SK-N-DZ (cell line): ENCODE results near the gene RBM23.
A peak's percentile ranks its signal among the peaks of the same experiment; 100 is the strongest.
"Not testable (repeated sequence)": the region's sequence is repeated elsewhere in the genome, so short reads cannot be mapped to it uniquely, and the experiment has no call there.

ENCODE experiments used
- DNase-seq: peaks from one replicate; pipeline ENCODE4 v3.0.0-alpha.2; 2015; ENCODE audit warnings: low spot score

RBM23 gene

DNA sequence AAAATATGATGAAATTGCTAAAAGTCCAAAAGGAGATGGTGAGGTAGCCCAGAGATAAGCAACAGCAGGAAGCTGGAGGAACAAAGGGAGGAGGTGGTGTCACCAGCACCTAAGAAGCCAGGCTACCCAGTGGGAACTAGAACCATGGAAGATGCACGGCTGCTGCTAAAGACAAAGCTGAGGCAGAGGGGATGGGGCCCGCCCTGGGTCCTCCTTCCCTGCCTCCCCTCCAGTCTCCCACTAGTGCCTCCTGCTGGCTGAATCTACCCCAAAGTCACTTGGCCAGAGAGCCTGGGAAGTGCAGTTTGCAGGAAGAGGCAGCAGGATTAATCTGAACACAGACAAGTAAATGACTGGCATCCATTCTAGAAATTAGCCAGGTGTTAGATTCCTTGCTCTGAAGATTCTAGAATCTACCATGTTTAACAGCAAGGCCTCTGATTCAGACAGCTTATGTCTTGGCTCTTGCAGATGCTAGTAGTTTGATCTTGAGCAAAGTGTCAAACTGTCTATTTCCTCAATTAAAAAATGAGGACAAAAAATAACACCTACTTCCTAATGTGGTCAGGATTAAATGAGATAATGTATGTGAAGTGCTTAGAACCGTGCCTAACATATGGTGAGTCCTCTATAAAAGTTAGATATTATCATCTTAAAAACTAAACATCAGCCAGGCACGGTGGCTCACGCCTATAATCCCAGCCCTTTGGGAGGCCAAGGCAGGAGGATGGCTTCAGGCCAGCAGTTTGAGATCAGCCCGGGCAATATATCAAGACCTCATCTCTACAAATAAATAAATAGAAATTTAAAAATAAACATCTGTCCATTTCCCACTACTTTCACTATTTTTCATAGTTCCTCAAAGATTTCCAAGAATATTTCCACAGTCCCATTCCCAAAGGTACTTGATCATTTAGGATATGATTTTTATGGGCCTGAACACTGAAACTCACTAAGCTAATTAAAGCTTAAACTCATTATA lies 53.2 kb downstream of the RBM23 start:
- DNase-seq: no peak

DNA sequence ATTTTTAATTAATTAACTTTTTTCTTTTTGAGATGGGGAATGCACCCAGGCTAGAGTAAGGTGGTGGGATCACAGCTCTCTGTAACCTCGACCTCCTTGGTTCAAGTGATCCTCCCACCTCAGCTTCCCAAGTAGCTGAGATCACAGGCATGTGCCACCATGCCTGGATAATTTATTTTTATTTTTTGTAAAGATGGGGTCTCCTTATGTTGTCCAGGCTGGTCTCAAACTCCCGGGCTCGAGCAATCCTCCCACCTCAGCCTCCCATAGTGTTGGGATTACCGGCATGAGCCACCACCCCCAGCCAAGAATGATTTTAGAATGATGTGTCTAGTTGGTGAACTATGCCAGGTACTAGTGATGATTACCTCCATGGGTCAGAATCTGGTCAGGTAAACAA lies 54.0 kb downstream of the RBM23 start:
- no peak for DNase-seq

DNA sequence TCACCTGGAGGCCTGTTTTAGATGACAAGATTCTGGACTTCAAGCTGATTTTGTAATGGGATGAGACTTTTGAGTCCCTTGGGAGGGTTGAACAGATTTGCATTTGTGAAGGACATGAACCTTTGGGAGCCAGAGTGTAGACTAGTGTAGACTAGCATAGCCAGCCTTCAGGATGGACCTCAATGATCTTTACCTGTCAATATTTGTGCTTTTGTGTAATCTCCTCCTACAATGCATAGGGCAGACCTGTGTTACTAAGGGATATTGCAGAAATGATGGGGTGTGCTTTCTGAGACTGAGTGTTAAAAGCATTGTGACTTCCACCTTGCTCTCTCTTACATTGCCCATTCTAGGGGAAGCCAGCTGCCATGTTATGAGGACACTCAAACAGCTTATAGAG lies 57.3 kb downstream of the RBM23 start:
- DNase-seq: no peak

DNA sequence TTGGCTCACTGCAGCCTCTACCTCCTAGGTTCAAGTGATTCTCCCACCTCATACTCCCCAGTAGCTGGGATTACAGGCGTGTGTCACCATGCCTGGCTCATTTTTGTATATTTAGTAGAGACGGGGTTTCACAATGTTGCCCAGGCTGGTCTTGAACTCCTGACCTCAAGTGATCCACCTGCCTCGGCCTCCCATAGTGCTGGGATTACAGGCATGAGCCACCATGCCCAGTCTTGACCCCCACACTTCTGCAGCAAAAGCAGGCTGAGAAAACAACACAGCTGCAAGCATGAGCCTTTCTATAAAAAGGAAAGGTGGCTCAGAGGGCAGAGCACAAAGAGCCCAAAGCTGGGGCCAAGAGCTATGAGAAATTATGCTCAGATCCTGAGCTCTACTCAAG lies 58.6 kb downstream of the RBM23 start:
- not testable (repeated sequence) for DNase-seq

DNA sequence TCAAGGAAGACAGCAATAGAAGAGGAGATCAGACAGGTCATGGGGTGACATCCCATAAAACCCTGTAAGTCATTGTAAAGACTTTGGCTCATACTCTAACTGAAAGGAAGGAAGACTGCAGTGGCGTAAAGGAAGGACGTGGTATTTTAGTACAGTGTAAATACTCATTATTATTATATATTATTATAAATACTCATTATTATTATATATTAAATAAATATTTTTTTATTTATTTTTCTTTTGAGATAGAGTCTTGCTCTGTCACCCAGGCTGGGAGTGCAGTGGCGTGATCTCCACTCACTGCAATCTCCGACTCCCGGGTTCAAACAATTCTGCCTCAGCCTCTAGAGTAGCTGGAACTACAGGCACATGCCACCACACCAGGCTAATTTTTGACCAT lies 62.5 kb downstream of the RBM23 start:
- DNase-seq: no peak

DNA sequence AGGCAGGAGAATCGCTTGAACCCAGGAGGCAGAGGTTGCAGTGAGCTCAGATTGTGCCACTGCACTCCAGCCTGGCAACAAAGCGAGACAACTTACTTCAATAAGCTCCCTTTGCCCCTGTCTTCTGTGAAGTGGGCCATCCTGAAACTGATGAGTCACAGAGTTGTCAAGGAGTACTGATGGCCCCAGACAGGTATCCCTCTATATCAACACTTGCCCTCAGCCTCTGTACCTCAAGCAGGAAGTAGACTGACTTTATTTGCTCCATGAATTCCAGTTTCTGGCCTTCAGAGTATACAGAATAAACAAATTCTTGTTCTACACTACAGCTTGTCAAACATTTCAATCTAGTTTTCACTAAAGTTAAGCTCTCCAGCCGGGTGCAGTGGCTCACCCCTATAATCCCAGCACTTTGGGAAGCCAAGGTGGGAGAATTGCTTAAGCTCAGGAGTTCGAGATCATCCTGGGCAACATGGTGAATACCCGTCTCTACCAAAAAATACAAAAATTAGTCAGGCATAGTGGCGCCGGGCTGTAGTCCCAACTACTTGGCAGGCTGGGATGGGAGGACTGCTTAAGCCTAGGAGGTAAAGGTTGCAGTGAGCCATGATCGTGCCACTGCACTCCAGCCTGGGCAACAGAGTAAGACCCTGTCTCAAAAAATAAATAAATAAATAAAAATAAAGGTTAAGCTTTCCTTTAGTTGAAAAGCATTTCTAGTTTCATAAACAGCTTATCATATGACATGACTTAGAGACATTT lies 63.8 kb downstream of the RBM23 start:
- no peak for DNase-seq

DNA sequence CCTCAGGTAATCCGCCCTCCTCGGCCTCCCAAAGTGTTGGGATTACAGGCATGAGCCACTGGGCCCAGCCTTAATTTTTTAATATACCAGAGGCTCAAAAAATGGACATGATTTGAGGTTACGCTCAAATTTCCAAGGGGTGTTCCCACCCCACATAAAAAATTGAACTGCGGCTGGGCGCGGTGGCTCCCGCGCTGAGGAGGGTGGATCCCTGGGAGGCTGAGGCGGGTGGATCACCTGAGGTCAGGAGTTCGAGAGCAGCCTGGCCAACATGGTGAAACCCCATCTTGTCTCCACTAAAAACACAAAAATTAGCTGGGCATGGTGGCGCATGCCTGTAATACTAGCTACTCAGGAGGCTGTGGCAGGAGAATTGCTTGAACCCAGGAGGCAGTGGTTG lies 64.7 kb downstream of the RBM23 start:
- not testable (repeated sequence) for DNase-seq

DNA sequence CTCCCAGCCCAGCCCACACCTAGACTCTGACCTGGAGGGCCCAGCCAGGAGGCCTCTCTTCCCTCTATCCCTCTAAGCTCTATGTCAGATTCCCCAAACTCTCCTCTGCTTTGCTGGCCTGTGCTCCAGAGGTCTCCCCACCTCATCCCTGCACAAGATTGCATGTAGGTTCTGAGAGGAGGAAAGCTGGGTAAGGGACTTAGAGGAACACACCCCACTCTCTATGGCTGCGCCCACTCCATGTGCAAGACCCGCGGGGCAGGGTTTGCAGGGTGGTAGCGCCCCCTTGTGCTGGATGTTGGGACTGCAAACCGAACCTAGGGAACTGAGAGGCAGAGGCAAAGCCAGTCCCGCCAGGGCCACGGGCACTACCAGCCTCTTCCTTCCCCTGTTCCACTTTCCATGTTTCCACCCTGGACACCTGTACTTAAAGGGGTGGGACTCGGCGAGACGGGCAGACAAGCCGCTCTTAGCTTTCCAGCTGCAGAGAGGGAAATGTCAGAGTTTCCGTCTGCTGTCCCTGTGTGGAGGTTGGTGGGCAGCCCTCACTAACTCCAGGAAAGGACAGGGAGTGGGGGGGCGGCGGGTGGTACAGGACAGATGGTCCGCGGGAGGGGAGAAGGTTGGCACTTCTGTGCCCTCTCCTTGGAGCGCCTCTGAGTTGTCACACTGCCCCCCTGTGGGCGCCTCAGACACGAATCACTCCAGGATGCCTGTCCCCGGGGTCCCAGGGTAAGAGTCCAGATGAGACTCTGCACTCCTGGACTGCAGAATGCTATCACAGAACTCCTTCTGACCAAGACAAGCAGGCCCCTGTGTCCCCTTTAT lies 65.8 kb downstream of the RBM23 start:
- peak; percentile 70 for DNase-seq

DNA sequence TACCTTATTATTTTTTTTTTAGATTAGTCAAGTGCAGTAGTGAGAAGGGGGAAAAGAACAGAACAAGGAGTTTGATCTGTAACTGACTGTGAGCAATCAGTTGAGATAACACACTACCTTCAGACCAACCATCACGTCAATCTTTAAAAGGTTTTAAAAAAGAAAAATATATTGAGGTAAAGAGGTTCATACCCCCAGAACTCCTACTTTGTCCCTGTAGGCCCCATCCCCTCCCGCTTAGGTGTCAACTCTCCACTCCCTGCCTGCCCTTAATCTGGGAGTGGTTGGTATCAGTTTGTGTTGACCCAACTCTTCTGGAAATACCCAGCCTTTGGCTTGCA lies 66.4 kb downstream of the RBM23 start:
- no peak for DNase-seq

DNA sequence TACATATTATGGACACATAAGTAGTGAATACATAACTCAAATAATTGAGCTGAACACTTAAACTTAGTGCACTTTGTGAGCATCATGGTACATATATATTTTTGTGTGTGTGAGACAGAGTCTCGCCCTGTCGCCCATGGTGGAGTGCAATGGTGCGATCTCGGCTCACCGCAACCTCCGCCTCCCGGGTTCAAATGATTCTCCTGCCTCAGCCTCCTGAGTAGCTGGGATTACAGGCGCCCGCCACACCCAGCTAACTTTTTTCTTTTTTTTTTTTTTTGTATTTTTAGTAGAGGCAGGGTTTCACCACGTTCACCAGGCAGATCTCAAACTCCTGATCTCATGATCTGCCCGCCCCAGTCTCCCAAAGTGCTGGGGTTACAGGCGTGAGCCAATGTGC lies 66.8 kb downstream of the RBM23 start:
- not testable (repeated sequence) for DNase-seq

DNA sequence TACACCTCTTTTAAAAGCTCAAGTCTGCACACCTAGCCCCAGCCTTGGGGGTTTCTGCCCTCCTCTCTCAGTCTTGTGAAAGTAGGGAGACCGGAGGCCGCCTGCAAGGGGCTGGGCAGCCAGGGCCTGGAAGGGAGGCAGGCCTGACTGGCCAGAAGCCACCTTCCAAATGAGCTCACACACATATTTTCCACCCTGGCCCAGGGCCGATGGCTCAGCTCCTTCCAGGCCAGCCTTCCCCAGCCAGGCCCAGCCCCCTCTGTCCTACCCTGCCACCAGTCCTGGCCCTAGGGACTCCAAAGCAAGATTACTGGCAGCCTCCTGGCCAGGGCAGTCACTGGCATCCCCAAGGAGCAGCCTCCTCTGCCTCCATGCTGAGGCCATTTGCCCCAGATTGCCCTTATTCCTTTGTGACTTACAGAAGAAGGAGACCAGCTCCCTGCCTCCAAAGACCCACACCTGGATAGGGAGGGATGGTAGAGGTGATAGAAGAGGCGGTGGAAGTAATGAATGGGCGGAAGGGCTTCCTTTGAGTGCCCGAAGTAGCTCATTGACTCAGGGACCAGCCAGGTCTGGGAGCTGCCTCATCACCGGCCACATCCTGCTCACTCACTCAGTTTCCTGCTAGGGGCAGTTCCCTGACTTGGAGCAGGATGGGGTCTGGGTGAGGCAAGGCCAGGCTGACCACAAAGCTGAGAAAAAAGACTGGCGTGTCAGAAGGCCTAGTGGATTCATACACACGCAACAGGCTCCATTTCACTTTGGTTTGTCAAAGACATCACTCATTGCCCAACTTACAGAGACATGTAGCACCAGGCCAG lies 67.8 kb downstream of the RBM23 start:
- no peak for DNase-seq

DNA sequence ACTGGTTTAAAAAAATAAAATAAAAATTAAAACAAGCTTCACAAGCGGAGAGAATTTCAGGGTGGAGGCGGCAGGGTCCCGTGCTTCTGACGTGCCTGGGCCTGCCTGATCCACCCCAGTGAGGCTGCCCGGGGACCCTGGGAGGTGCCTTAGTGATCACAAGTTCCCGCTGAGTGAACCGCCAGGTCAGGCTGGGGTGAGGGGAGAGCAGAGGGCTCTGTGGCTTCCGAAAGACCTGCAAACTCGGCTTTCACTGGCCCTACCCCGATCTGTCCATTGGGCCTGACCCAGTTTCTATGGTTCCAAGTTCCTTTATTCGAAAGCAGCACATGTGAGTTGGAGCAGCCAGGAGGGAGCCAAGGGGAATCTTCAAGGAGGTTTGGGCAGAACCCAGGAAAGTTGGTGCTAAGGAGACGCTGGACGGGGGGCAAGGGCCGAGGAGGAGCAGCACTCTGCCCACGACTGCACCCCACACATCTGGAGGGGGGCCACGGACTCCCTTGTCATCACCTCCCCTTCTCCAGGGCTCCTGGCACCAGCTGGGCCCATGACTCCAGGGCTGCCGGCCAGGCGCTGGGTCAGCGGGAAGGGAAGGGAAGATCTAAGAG lies 69.6 kb downstream of the RBM23 start:
- DNase-seq: no peak

DNA sequence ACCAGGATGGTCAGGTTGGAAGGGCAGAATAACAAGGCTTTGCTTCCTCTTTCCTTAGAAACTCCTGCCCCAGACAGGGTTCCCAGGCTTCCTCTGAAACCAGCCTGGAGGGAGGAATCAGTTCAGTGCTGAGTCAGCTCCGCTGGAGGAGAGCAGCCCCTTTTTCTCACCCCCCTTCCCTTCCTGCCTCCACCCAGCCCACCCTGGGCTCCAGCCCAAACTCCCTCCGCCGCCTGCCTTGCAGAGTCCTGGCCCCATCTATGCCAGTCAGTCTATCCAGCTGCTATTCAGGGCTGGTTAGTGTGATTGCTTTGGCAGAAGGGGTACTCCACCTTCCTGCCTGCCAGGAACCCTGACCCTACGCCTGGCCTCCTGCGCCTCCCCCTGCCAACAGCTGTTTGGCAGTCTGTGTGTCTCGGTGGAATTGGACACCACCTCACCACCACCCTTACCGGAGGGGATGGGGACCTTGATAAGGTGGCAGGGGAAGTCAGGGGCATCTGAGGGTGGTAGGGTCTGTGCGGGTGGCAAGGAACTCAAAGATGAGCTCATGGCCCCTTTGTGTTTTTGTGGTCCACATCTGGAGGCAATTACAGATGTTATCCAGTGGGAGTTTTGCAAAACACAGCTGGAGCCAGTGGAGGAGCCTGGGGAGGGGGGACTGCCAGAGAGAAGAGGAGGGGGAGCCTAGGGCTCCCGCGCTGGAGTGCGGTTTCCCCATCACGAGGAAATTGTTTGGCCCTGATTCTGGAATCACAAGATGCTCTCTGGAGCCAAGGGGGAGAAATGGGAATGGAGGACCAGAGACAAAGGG lies 70.4 kb downstream of the RBM23 start:
- DNase-seq: no peak

DNA sequence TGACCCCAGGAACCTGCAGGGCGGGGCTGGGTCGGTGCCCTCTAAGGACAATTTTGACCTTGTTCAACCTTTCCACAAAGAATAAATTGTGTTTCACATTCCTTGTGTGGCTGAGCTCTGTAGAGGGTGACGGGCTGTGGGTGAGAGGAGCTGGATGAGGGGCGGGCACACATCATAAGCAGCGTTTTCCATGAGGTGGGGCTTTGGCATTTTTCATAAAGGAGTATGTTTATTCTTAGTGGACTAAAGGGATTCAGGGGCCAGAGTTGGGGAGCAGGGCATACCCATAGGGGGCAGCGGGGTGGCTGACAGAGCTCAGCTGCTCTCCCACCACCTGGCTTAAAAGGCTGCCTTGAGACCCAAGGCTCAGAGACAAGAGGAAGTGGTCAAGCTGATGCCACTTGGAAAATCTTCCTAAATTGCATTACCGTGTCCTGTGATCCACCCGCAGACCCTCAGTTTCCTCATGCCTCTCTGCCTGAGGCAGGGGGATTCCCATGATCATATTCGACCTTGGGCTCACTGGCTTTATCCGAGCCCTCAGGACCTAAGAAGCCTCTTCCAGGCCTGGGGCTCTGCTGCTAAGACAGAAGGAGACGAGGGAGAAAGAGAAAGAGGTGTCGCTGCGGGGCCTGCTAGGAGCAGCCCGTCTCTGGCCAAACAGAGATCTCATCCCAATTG lies 71.1 kb downstream of the RBM23 start:
- DNase-seq: no peak

DNA sequence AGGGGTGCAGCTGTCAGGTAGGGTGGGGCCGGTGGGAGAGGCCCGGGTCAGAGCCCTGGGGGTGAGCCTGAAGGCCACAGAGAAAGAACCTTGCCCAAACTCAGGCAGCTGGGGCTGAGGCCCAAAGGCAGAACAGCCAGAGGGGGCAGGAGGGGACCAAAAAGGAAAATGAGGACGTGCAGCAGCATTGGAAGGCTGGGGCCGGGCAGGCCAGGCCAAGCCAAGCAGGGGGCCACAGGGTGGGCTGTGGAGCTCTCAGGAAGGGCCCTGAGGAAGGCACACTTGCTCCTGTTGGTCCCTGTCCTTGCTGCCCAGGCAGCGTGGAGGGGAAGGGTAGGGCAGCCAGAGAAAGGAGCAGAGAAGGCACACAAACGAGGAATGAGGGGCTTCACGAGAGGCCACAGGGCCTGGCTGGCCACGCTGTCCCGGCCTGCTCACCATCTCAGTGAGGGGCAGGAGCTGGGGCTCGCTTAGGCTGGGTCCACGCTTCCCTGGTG lies 72.1 kb downstream of the RBM23 start:
- no peak for DNase-seq

DNA sequence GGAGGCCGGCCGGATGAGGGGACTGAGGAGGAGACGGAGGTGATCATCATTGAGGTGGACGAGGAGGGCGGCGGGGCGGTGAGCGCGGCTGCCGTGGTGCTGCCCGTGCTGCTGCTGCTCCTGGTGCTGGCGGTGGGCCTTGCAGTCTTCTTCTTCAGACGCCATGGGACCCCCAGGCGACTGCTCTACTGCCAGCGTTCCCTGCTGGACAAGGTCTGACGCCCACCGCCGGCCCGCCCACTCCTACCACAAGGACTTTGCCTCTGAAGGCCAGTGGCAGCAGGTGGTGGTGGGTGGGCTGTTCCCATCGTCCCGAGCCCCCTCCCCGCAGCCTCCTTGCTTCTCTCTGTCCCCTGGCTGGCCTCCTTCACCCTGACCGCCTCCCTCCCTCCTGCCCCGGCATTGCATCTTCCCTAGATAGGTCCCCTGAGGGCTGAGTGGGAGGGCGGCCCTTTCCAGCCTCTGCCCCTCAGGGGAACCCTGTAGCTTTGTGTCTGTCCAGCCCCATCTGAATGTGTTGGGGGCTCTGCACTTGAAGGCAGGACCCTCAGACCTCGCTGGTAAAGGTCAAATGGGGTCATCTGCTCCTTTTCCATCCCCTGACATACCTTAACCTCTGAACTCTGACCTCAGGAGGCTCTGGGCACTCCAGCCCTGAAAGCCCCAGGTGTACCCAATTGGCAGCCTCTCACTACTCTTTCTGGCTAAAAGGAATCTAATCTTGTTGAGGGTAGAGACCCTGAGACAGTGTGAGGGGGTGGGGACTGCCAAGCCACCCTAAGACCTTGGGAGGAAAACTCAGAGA lies 72.9 kb downstream of the RBM23 start:
- no peak for DNase-seq

DNA sequence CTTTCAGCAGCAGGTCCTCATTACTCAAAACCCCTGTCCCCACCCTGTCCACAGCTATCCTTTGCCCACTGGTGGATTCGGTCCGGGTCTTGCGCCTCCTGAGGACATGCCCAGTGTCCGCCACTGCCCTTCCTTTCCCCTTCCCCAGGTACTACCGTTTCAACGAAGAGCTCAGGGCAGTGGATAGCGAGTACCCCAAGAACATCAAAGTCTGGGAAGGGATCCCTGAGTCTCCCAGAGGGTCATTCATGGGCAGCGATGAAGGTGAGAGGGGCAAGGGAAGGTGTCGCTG lies 73.9 kb downstream of the RBM23 start:
- DNase-seq: no peak
